Activated naive CD4-positive, alpha-beta T cell treated with anti-CD3 and anti-CD28 coated beads, Interleukin-2, amount 10 ng/mL, durations not matched to agents 7 days and 5 days (primary cell): ENCODE measurements around the gene SYPL1.
A peak's percentile ranks its signal among the peaks of the same experiment; 100 is the strongest.

Source experiments
- CTCF ChIA-PET: fragments of 350-600 bp; sonication (Branson Sonifier 250); formaldehyde crosslinking; loops from one replicate; lab custom pipeline; 2021; ENCODE audit warnings: antibody characterized with exemption; lab: Charles Lee
- DNase-seq: peaks from one replicate; pipeline ENCODE4 v3.0.0-alpha.2; 2020
- H3K27ac Mint-ChIP-seq: one replicate; pipeline ENCODE4 v1.8.0; 2021; ENCODE audit warnings: mild to moderate bottlenecking, moderate library complexity, mixed read lengths
- H3K27me3 Mint-ChIP-seq: one replicate; pipeline ENCODE4 v1.8.0; 2021; ENCODE audit warnings: mild to moderate bottlenecking, mixed read lengths
- H3K36me3 Mint-ChIP-seq: one replicate; pipeline ENCODE4 v1.8.0; 2021; ENCODE audit warnings: mixed read lengths
- H3K4me1 Mint-ChIP-seq: one replicate; pipeline ENCODE4 v1.8.0; 2021; ENCODE audit warnings: mixed read lengths
- H3K4me3 Mint-ChIP-seq: one replicate; pipeline ENCODE4 v1.8.0; 2021; ENCODE audit warnings: mild to moderate bottlenecking, moderate library complexity, mixed read lengths
- H3K9me3 Mint-ChIP-seq: one replicate; pipeline ENCODE4 v1.8.0; 2021; ENCODE audit warnings: mixed read lengths

The SYPL1 gene

GRCh38 chr7:106112972-106113421, 885 bp upstream of the SYPL1 start:
- H3K36me3 Mint-ChIP-seq: peaks cover 14% of the 10 kb centered on the region
- peaks cover 52% of the 10 kb centered on the region for H3K4me1 Mint-ChIP-seq
- H3K27me3 Mint-ChIP-seq: peaks cover 4% of the 10 kb centered on the region
- H3K9me3 Mint-ChIP-seq: no peaks in the 10 kb centered on the region
- H3K4me3 Mint-ChIP-seq: peak overlapping the region; percentile 86
- peak overlapping the region; percentile 91 for H3K27ac Mint-ChIP-seq
- no peak for DNase-seq
- CTCF ChIA-PET: interaction anchor here (1.0 to 1.7 kb wide), 3 partner anchors 9 to 56 kb away, joined by 3 to 7 read pairs (median 3); no protein-coding TSS in a partner anchor

- CTCF ChIA-PET: interaction anchor here (1.2 kb wide), 2 partner anchors 42 to 53 kb away, joined by 4 to 7 read pairs; no protein-coding TSS in a partner anchor
- Mint-ChIP-seq H3K4me1 (peaks cover 52% of the 10 kb centered on the region), H3K36me3 (peaks cover 14% of the 10 kb centered on the region), H3K27ac (peak overlapping the region; percentile 91), H3K27me3 (peaks cover 4% of the 10 kb centered on the region), H3K9me3 (no peaks in the 10 kb centered on the region), H3K4me3 (peak overlapping the region; percentile 86)
- DNase-seq: peak; percentile 60
Observed at GRCh38 chr7:106111655-106112117, 426 bp downstream of the SYPL1 start.

- Mint-ChIP-seq H3K27me3 (peaks cover 4% of the 10 kb centered on the region), H3K36me3 (peaks cover 14% of the 10 kb centered on the region), H3K4me1 (peaks cover 55% of the 10 kb centered on the region), H3K9me3 (no peaks in the 10 kb centered on the region), H3K27ac (peak overlapping the region; percentile 79), H3K4me3 (peak overlapping the region; percentile 85)
- no peak for DNase-seq
- CTCF ChIA-PET: interaction anchor here (1.2 kb wide), 2 partner anchors 43 to 52 kb away, joined by 4 to 7 read pairs; no protein-coding TSS in a partner anchor
Observed at GRCh38 chr7:106110885-106111654, 1.0 kb downstream of the SYPL1 start.

GRCh38 chr7:106110238-106110560, 1.9 kb downstream of the SYPL1 start:
- CTCF ChIA-PET: interaction anchor here (1.8 kb wide), 1 partner anchor 43 kb away, joined by 6 read pairs; no protein-coding TSS in a partner anchor
- Mint-ChIP-seq H3K36me3 (peaks cover 19% of the 10 kb centered on the region), H3K4me1 (peaks cover 61% of the 10 kb centered on the region), H3K4me3 (peak overlapping the region; percentile 40), H3K9me3 (no peaks in the 10 kb centered on the region), H3K27ac (peak overlapping the region; percentile 16), H3K27me3 (peaks cover 4% of the 10 kb centered on the region)
- no peak for DNase-seq

GRCh38 chr7:106109521-106110237, 2.4 kb downstream of the SYPL1 start:
- H3K4me3 Mint-ChIP-seq: peak overlapping the region; percentile 40
- peaks cover 21% of the 10 kb centered on the region for H3K36me3 Mint-ChIP-seq
- H3K9me3 Mint-ChIP-seq: no peaks in the 10 kb centered on the region
- peaks cover 58% of the 10 kb centered on the region for H3K4me1 Mint-ChIP-seq
- CTCF ChIA-PET: interaction anchor here (1.8 kb wide), 1 partner anchor 44 kb away, joined by 6 read pairs; no protein-coding TSS in a partner anchor
- H3K27ac Mint-ChIP-seq: peak overlapping the region; percentile 16
- peaks cover 4% of the 10 kb centered on the region for H3K27me3 Mint-ChIP-seq
- DNase-seq: no peak

- Mint-ChIP-seq H3K27me3 (peaks cover 4% of the 10 kb centered on the region), H3K4me3 (no peak overlapping the region), H3K9me3 (no peaks in the 10 kb centered on the region), H3K27ac (no peak overlapping the region), H3K36me3 (peaks cover 22% of the 10 kb centered on the region), H3K4me1 (peaks cover 53% of the 10 kb centered on the region)
- DNase-seq: no peak
- CTCF ChIA-PET: interaction anchor here (1.8 kb wide), 1 partner anchor 45 kb away, joined by 6 read pairs; no protein-coding TSS in a partner anchor
Observed at GRCh38 chr7:106108991-106109390, 3.1 kb downstream of the SYPL1 start.

- no peak overlapping the region for H3K27ac Mint-ChIP-seq
- H3K4me3 Mint-ChIP-seq: no peak overlapping the region
- no peaks in the 10 kb centered on the region for H3K9me3 Mint-ChIP-seq
- H3K27me3 Mint-ChIP-seq: no peaks in the 10 kb centered on the region
- DNase-seq: no peak
- H3K36me3 Mint-ChIP-seq: peaks cover 29% of the 10 kb centered on the region
- CTCF ChIA-PET: interaction anchor here (0.9 to 1.9 kb wide), 2 partner anchors 8 to 10 kb away, joined by 3 to 4 read pairs; partner anchors contain the start of gene SYPL1
- H3K4me1 Mint-ChIP-seq: peaks cover 48% of the 10 kb centered on the region
Observed at GRCh38 chr7:106104721-106105260, 7.3 kb downstream of the SYPL1 start.

GRCh38 chr7:106102387-106102966, 9.6 kb downstream of the SYPL1 start:
- peaks cover 26% of the 10 kb centered on the region for H3K36me3 Mint-ChIP-seq
- no peak overlapping the region for H3K4me3 Mint-ChIP-seq

GRCh38 chr7:106101726-106102125, 10.4 kb downstream of the SYPL1 start:
- peaks cover 28% of the 10 kb centered on the region for H3K36me3 Mint-ChIP-seq
- H3K27me3 Mint-ChIP-seq: no peaks in the 10 kb centered on the region
- H3K9me3 Mint-ChIP-seq: no peaks in the 10 kb centered on the region
- no peak for DNase-seq
- H3K27ac Mint-ChIP-seq: no peak overlapping the region
- CTCF ChIA-PET: interaction anchor here (1.2 kb wide), 1 partner anchor 9 kb away, joined by 5 read pairs; no protein-coding TSS in a partner anchor
- no peak overlapping the region for H3K4me3 Mint-ChIP-seq
- H3K4me1 Mint-ChIP-seq: peaks cover 43% of the 10 kb centered on the region

More at GRCh38 chr7:106102387-106102966, 9.6 kb downstream of the SYPL1 start:
- DNase-seq: no peak
- peaks cover 43% of the 10 kb centered on the region for H3K4me1 Mint-ChIP-seq
- CTCF ChIA-PET: interaction anchor here (0.9 to 2.0 kb wide), 4 partner anchors 10 to 65 kb away, joined by 3 to 7 read pairs (median 5); no protein-coding TSS in a partner anchor
- H3K9me3 Mint-ChIP-seq: no peaks in the 10 kb centered on the region
- H3K27ac Mint-ChIP-seq: no peak overlapping the region
- no peaks in the 10 kb centered on the region for H3K27me3 Mint-ChIP-seq

- Mint-ChIP-seq H3K9me3 (no peaks in the 10 kb centered on the region), H3K27ac (no peak overlapping the region), H3K27me3 (no peaks in the 10 kb centered on the region), H3K36me3 (peaks cover 31% of the 10 kb centered on the region), H3K4me1 (peaks cover 39% of the 10 kb centered on the region), H3K4me3 (no peak overlapping the region)
- DNase-seq: no peak
- CTCF ChIA-PET: no interaction called here
Observed at GRCh38 chr7:106100863-106101629, 11.1 kb downstream of the SYPL1 start.

- no peak for DNase-seq
- peaks cover 30% of the 10 kb centered on the region for H3K4me1 Mint-ChIP-seq
- H3K4me3 Mint-ChIP-seq: no peak overlapping the region
- H3K27ac Mint-ChIP-seq: no peak overlapping the region
- H3K36me3 Mint-ChIP-seq: peaks cover 25% of the 10 kb centered on the region
- H3K9me3 Mint-ChIP-seq: no peaks in the 10 kb centered on the region
- H3K27me3 Mint-ChIP-seq: no peaks in the 10 kb centered on the region
- CTCF ChIA-PET: no interaction called here
Observed at GRCh38 chr7:106099539-106099938, 12.6 kb downstream of the SYPL1 start.

GRCh38 chr7:106098889-106099288, 13.2 kb downstream of the SYPL1 start:
- Mint-ChIP-seq H3K9me3 (no peaks in the 10 kb centered on the region), H3K27ac (no peak overlapping the region), H3K36me3 (peaks cover 25% of the 10 kb centered on the region), H3K27me3 (no peaks in the 10 kb centered on the region), H3K4me3 (no peak overlapping the region), H3K4me1 (peaks cover 29% of the 10 kb centered on the region)
- CTCF ChIA-PET: no interaction called here
- DNase-seq: no peak

- Mint-ChIP-seq H3K27me3 (no peaks in the 10 kb centered on the region), H3K4me3 (no peak overlapping the region)
- CTCF ChIA-PET: interaction anchor here (0.7 to 1.9 kb wide), 3 partner anchors 8 to 58 kb away, joined by 3 to 4 read pairs (median 3); no protein-coding TSS in a partner anchor
Observed at GRCh38 chr7:106095634-106096033, 16.5 kb downstream of the SYPL1 start.

More at GRCh38 chr7:106095634-106096033, 16.5 kb downstream of the SYPL1 start:
- Mint-ChIP-seq H3K27ac (no peak overlapping the region), H3K9me3 (no peaks in the 10 kb centered on the region), H3K4me1 (peaks cover 15% of the 10 kb centered on the region), H3K36me3 (peaks cover 33% of the 10 kb centered on the region)
- no peak for DNase-seq
